ENCODE data around the gene ACAN.

Gene ACAN

DNA sequence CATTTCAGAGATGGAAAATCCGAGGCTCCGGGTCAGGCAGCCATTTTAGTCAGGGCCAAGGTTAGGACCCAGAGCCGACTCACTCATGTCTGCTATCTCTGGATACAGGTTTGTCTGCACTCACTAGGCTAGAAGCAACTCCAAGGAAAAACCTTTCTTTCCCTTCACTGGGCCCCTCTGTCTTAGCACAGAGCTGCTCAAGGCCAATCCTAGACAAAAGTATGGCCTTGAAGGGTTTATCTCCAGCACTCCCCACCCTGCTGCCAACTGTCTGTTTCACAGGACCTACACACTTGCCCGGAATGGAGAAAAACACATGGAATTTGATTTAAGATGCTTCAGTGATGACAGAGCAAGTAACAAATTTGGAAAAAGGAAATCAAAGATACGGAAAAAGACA, 25.6 kb downstream of the ACAN start:
- no peak overlapping the region for H3K4me3 ChIP-seq (ENCODE audit: low read length)
- no peaks in the 10 kb centered on the region for H3K36me3 ChIP-seq (ENCODE audit: insufficient read depth, low read length)
- WGBS = 92% methylated on average over 5 of the region's 5 CpGs
- H3K9me3 ChIP-seq (ENCODE audit: insufficient read depth, low read depth, low read length) = no peaks in the 10 kb centered on the region
- H3K27ac ChIP-seq (ENCODE audit: low read depth, low read length) = no peak overlapping the region
- no peaks in the 10 kb centered on the region for H3K4me1 ChIP-seq (ENCODE audit: insufficient read depth, low read length)
- no peak overlapping the region for H3K9ac ChIP-seq (ENCODE audit: low read depth, low read length)
- no peaks in the 10 kb centered on the region for H3K27me3 ChIP-seq (ENCODE audit: insufficient read depth, low read length)

DNA sequence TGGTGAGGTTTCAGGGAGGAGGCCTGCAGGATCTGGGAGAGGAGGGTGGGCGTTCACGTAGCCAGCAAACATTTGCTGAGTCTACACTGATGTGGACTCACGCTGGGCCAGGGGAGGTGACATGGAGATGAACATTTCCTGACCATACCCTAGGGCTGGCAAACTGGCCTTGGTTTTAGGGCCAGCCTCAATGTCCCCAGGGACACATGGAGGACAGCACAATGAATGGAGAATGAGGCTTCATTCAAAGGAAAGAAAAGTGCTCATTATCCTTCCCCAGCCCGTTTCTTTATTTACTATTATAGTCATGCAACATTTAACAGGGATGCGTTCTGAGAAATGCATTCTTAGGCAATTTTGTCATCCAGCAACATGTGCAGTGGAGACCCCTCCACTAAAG, 26.8 kb downstream of the ACAN start:
- H3K4me1 ChIP-seq (ENCODE audit: insufficient read depth, low read length) = no peaks in the 10 kb centered on the region

DNA sequence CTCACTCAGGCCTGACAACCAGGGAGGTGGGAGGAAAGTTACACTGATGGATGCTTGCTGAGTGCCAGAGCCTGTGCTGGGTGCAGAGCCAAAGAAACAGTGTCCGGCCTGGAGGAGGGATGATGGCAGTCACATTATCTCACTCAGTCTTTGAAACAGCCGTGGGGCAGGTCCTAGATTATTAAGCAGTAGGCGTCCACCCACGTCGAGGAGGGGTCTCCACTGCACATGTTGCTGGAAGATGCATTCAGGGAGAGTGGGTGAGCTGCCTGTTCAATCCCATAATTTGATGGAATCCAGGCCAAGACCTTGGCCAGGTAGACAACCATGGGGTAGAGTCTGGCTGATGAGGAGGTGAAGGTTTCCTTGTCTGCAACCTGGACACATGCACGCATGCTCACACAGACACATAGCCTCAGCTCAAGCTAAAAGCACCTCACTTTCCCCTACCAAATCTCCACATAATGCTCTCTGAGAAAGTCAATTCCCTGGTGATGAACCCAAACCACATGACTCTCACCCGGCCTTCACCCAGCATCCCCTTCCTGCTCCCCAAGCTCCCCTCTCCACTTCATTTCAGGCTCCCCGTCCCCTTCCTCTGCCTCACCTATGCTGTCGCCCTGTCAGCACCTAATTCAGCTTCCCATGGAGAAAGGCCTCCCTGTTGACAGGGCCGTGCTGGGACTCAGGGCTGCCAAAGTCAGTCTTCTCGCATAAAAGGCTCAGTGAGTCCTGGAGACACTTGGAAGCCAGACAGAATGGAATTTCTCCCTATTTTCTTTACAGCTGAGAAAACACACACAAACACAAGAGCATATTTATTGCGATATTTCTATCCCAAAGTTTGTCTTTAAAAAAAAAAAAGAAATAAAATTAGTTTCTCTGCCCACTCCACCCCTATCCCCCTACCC, 29.8 kb downstream of the ACAN start:
- H3K27ac ChIP-seq (ENCODE audit: low read depth, low read length) = no peak overlapping the region
- no peaks in the 10 kb centered on the region for H3K4me1 ChIP-seq (ENCODE audit: insufficient read depth, low read length)
- H3K27me3 ChIP-seq (ENCODE audit: insufficient read depth, low read length) = no peaks in the 10 kb centered on the region
- H3K9ac ChIP-seq (ENCODE audit: low read depth, low read length) = no peak overlapping the region
- no peaks in the 10 kb centered on the region for H3K9me3 ChIP-seq (ENCODE audit: insufficient read depth, low read depth, low read length)
- H3K4me3 ChIP-seq (ENCODE audit: low read length) = no peak overlapping the region
- 88% methylated on average over 11 of the region's 12 CpGs for WGBS
- H3K36me3 ChIP-seq (ENCODE audit: insufficient read depth, low read length) = no peaks in the 10 kb centered on the region

More for the DNA sequence above, 26.8 kb downstream of the ACAN start:
- H3K9ac ChIP-seq (ENCODE audit: low read depth, low read length) = no peak overlapping the region
- 73% methylated on average over 5 of the region's 5 CpGs for WGBS
- H3K9me3 ChIP-seq (ENCODE audit: insufficient read depth, low read depth, low read length) = no peaks in the 10 kb centered on the region
- no peak overlapping the region for H3K27ac ChIP-seq (ENCODE audit: low read depth, low read length)
- H3K36me3 ChIP-seq (ENCODE audit: insufficient read depth, low read length) = no peaks in the 10 kb centered on the region
- no peak overlapping the region for H3K4me3 ChIP-seq (ENCODE audit: low read length)
- no peaks in the 10 kb centered on the region for H3K27me3 ChIP-seq (ENCODE audit: insufficient read depth, low read length)

DNA sequence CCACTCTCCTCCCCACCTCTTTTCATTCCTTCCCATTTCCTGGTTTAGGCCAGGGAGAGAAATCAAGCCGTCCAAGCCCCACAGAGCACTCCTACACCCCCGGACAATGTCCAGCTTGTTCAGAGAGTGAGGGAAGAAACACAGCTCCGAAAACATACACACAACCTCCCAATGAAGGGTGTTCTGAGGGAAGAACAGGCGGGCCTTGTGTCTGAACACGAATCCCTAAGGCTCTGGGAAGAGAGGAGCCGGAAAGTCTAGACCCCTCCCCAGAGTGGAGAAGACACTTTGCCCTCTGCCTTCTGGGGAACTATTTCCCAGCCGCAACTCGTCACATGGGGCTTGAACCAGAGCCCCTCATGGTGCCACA, 30.5 kb downstream of the ACAN start:
- Histone ChIP-seq H3K9ac (ENCODE audit: low read depth, low read length) (no peak overlapping the region), H3K9me3 (ENCODE audit: insufficient read depth, low read depth, low read length) (no peaks in the 10 kb centered on the region), H3K27me3 (ENCODE audit: insufficient read depth, low read length) (no peaks in the 10 kb centered on the region), H3K4me1 (ENCODE audit: insufficient read depth, low read length) (no peaks in the 10 kb centered on the region), H3K27ac (ENCODE audit: low read depth, low read length) (no peak overlapping the region), H3K36me3 (ENCODE audit: insufficient read depth, low read length) (no peaks in the 10 kb centered on the region), H3K4me3 (ENCODE audit: low read length) (no peak overlapping the region)
- 78% methylated on average over 6 of the region's 8 CpGs for WGBS

DNA sequence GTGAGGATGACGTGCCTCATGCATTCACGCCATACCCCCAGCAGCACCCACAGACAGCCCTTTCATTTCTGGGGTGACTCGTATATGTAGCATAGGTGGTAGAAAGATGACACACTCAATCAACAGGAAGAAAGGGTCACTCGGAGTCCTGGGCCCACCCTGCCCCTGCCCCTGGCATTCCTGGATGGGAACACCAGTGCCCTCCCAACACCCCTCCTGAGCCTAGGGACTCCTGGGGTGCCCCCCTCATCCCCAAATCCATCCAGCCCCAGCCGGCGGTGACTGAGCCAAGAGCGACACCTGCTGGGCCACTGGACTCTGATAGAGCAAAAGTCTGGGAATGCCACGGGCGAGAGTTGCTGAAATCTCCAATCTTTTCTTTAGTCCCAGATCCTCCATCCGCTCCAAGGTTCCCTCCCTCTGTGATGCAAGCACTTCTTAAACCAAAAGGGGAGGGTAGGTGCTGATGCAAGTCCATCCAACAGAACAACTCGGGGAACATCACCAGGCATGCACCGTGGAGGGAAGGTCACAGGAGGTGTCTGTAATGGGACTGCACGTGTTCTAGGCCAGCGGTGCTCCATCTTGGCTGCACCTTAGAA, 31.1 kb downstream of the ACAN start:
- 51% methylated on average over 12 of the region's 14 CpGs for WGBS

DNA sequence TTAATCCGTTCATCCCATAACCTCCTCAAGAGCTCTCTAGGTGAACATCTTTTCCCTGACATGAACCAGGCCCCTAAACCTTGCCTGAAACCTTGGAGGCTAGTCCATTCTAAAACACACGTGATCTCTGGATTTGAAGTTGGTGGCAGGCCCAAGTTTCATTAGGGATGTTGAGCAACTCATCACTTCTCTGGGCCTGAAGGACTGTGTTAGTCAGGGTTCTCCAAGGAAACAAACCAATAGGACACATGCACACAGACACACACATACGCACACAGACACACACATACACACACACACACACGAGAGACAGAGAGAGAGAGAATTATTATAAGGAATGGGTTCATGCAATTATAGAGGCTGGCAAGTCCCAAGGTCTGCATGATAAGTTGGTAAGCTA, 31.9 kb downstream of the ACAN start:
- no peaks in the 10 kb centered on the region for H3K4me1 ChIP-seq (ENCODE audit: insufficient read depth, low read length)
- H3K9me3 ChIP-seq (ENCODE audit: insufficient read depth, low read depth, low read length) = no peaks in the 10 kb centered on the region
- no peak overlapping the region for H3K4me3 ChIP-seq (ENCODE audit: low read length)
- H3K36me3 ChIP-seq (ENCODE audit: insufficient read depth, low read length) = no peaks in the 10 kb centered on the region
- no peaks in the 10 kb centered on the region for H3K27me3 ChIP-seq (ENCODE audit: insufficient read depth, low read length)
- 92% methylated on average over 3 of the region's 4 CpGs for WGBS
- no peak overlapping the region for H3K27ac ChIP-seq (ENCODE audit: low read depth, low read length)
- H3K9ac ChIP-seq (ENCODE audit: low read depth, low read length) = no peak overlapping the region

More for the DNA sequence above, 31.1 kb downstream of the ACAN start:
- Histone ChIP-seq H3K9me3 (ENCODE audit: insufficient read depth, low read depth, low read length) (no peaks in the 10 kb centered on the region), H3K4me1 (ENCODE audit: insufficient read depth, low read length) (no peaks in the 10 kb centered on the region), H3K27me3 (ENCODE audit: insufficient read depth, low read length) (no peaks in the 10 kb centered on the region), H3K36me3 (ENCODE audit: insufficient read depth, low read length) (no peaks in the 10 kb centered on the region), H3K9ac (ENCODE audit: low read depth, low read length) (no peak overlapping the region), H3K4me3 (ENCODE audit: low read length) (no peak overlapping the region), H3K27ac (ENCODE audit: low read depth, low read length) (no peak overlapping the region)

DNA sequence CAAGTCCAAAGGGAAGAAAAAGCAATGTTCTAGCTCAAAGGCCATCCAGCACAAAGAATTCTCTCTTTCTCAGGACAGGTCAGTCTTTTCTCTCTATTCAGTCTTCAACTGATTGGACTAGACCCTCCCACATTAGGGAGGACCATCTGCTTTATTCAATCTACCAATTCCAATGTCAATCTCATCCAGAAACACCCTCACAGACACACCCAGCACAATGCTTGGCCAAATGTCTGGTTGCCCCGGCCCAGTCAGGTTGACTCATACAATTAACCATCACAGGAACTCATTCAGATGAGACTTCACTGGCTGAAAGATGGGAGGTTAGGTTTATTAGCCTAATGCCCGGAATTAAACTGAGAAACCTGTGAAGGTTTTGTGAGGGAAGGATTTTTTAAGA, 32.4 kb downstream of the ACAN start:
- H3K4me3 ChIP-seq (ENCODE audit: low read length) = no peak overlapping the region
- 100% methylated on average over 2 of the region's 2 CpGs for WGBS

DNA sequence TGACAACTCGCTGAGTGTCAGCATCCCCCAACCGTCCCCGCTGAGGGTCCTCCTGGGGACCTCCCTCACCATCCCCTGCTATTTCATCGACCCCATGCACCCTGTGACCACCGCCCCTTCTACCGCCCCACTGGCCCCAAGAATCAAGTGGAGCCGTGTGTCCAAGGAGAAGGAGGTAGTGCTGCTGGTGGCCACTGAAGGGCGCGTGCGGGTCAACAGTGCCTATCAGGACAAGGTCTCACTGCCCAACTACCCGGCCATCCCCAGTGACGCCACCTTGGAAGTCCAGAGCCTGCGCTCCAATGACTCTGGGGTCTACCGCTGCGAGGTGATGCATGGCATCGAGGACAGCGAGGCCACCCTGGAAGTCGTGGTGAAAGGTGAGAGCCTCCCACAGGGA, 35.4 kb downstream of the ACAN start:
- no peaks in the 10 kb centered on the region for H3K4me1 ChIP-seq (ENCODE audit: insufficient read depth, low read length)
- no peaks in the 10 kb centered on the region for H3K27me3 ChIP-seq (ENCODE audit: insufficient read depth, low read length)
- 94% methylated on average over 18 of the region's 18 CpGs for WGBS
- H3K27ac ChIP-seq (ENCODE audit: low read depth, low read length) = no peak overlapping the region
- no peak overlapping the region for H3K9ac ChIP-seq (ENCODE audit: low read depth, low read length)
- H3K36me3 ChIP-seq (ENCODE audit: insufficient read depth, low read length) = no peaks in the 10 kb centered on the region
- H3K9me3 ChIP-seq (ENCODE audit: insufficient read depth, low read depth, low read length) = no peaks in the 10 kb centered on the region
- H3K4me3 ChIP-seq (ENCODE audit: low read length) = no peak overlapping the region

More for the DNA sequence above, 32.4 kb downstream of the ACAN start:
- no peaks in the 10 kb centered on the region for H3K27me3 ChIP-seq (ENCODE audit: insufficient read depth, low read length)
- H3K36me3 ChIP-seq (ENCODE audit: insufficient read depth, low read length) = no peaks in the 10 kb centered on the region
- no peak overlapping the region for H3K9ac ChIP-seq (ENCODE audit: low read depth, low read length)
- H3K4me1 ChIP-seq (ENCODE audit: insufficient read depth, low read length) = no peaks in the 10 kb centered on the region
- no peaks in the 10 kb centered on the region for H3K9me3 ChIP-seq (ENCODE audit: insufficient read depth, low read depth, low read length)
- no peak overlapping the region for H3K27ac ChIP-seq (ENCODE audit: low read depth, low read length)

DNA sequence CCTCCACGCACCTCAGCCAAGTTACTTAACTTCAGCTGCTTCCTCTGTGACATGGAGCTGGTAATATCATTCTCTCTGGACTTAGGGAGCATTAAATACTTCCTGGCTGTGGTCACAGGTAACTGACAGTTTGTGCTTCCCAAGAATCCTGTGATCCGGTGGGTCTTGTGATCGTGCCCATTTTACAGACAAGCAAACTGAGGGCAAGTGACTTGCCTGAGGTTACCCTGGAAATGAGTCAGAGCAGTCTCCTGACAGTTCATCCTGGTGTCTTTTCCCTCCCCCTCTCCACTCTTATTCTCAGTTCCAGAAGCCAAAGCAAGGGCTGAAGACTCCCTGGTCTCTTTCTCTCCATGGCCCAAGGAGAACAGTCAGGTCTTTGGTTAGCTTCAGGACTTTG, 35.9 kb downstream of the ACAN start:
- Histone ChIP-seq H3K9me3 (ENCODE audit: insufficient read depth, low read depth, low read length) (no peaks in the 10 kb centered on the region), H3K27me3 (ENCODE audit: insufficient read depth, low read length) (no peaks in the 10 kb centered on the region), H3K4me3 (ENCODE audit: low read length) (no peak overlapping the region), H3K36me3 (ENCODE audit: insufficient read depth, low read length) (no peaks in the 10 kb centered on the region), H3K9ac (ENCODE audit: low read depth, low read length) (no peak overlapping the region), H3K4me1 (ENCODE audit: insufficient read depth, low read length) (no peaks in the 10 kb centered on the region), H3K27ac (ENCODE audit: low read depth, low read length) (no peak overlapping the region)
- WGBS = 91% methylated on average over 3 of the region's 3 CpGs

DNA sequence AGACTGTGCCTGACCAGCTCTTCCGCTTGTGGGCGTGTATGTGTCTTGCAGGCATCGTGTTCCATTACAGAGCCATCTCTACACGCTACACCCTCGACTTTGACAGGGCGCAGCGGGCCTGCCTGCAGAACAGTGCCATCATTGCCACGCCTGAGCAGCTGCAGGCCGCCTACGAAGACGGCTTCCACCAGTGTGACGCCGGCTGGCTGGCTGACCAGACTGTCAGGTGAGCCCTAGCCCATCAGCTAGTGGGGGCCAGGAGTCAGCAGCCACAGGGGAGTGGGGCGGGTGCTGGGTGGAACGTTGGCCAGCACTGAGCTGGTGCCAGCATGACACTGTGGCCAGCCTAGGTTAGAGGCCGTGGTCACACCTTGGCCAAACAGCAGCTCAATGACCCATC, 36.7 kb downstream of the ACAN start:
- no peak overlapping the region for H3K4me3 ChIP-seq (ENCODE audit: low read length)
- H3K36me3 ChIP-seq (ENCODE audit: insufficient read depth, low read length) = no peaks in the 10 kb centered on the region
- no peaks in the 10 kb centered on the region for H3K4me1 ChIP-seq (ENCODE audit: insufficient read depth, low read length)
- H3K9ac ChIP-seq (ENCODE audit: low read depth, low read length) = no peak overlapping the region
- no peak overlapping the region for H3K27ac ChIP-seq (ENCODE audit: low read depth, low read length)
- H3K9me3 ChIP-seq (ENCODE audit: insufficient read depth, low read depth, low read length) = no peaks in the 10 kb centered on the region
- WGBS = 94% methylated on average over 16 of the region's 16 CpGs
- H3K27me3 ChIP-seq (ENCODE audit: insufficient read depth, low read length) = no peaks in the 10 kb centered on the region

DNA sequence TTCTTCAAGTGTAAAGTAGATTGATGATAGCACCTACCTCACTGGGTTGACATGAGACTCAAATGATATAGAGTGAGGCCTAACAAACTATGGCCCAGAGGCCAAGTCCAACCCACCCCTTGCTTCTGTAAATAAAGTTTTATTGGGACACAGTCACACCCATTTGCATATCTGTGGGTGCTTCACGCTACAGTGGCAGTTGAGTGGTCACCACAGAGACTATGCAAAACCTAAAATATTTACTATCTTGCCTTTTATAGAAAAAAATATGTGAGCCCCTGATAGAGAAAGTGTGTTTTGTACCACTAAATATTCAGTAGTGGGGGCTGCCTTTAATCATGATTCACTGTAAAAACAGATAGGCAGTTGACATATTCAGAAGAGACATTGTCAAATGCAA, 38.0 kb downstream of the ACAN start:
- H3K4me3 ChIP-seq (ENCODE audit: low read length) = no peak overlapping the region
- H3K9ac ChIP-seq (ENCODE audit: low read depth, low read length) = no peak overlapping the region
- WGBS = 90% methylated on average over 1 of the region's 1 CpG
- no peaks in the 10 kb centered on the region for H3K4me1 ChIP-seq (ENCODE audit: insufficient read depth, low read length)
- H3K36me3 ChIP-seq (ENCODE audit: insufficient read depth, low read length) = no peaks in the 10 kb centered on the region
- H3K27me3 ChIP-seq (ENCODE audit: insufficient read depth, low read length) = no peaks in the 10 kb centered on the region
- H3K9me3 ChIP-seq (ENCODE audit: insufficient read depth, low read depth, low read length) = no peaks in the 10 kb centered on the region
- no peak overlapping the region for H3K27ac ChIP-seq (ENCODE audit: low read depth, low read length)
